ENCODE results near the gene BAG5.

BAG5 gene

DNA sequence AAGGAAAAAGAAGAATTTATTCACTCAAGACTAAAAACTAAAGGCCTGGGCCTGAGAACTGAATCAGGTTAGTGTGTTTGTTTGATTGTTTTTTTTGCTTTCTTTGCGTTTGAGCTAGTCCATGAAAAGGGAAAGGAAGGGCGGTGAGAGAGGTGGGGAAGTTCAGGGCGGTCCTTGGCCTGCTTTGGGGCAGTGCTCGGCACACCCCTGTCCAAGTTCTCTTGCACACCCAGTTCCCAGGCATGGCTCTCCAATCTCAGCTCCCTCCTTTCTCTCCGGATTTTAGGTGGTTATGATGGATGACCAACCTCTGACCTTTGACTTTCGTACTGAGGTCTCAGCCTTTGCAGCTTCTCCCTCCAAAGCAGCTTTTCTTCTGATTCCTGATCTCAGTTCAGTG lies 11.6 kb upstream of the BAG5 start:
- TF ChIP-seq, protein P1, sequence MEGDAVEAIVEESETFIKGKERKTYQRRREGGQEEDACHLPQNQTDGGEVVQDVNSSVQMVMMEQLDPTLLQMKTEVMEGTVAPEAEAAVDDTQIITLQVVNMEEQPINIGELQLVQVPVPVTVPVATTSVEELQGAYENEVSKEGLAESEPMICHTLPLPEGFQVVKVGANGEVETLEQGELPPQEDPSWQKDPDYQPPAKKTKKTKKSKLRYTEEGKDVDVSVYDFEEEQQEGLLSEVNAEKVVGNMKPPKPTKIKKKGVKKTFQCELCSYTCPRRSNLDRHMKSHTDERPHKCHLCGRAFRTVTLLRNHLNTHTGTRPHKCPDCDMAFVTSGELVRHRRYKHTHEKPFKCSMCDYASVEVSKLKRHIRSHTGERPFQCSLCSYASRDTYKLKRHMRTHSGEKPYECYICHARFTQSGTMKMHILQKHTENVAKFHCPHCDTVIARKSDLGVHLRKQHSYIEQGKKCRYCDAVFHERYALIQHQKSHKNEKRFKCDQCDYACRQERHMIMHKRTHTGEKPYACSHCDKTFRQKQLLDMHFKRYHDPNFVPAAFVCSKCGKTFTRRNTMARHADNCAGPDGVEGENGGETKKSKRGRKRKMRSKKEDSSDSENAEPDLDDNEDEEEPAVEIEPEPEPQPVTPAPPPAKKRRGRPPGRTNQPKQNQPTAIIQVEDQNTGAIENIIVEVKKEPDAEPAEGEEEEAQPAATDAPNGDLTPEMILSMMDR (IDR thresholded peaks at IDR 0.05; ENCODE audit: unreplicated experiment in 3 of 3), result no peak
- Mint-ChIP-seq H3K27me3 (ENCODE audit: low read depth) (no peaks in the 10 kb centered on the region), H3K36me3 (ENCODE audit: low read depth) (peaks cover 38% of the 10 kb centered on the region), H3K4me3 (no peak overlapping the region), H3K27ac (peak overlapping the region; percentile 52 to 95 (median 63)), H3K4me1 (peaks cover 30% of the 10 kb centered on the region), H3K9me3 (no peaks in the 10 kb centered on the region)

DNA sequence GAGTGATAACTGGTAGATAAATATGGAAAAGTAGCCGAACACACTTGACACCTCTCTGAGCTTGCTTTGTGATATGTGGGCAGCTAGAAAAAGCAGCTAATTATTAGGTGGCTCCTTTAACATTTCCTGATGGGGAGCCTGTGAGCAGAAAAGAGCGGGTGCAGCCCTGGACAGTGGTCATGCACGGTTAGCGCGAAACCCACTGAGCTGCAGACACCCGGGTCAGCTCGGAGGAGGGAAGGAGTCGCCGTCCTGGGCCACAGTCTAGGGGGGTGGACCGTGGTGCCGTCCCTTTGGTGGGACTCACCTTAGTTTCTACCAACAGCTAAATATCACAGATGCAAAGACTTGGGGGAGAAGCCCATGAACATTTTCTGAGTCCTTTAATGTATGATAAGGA lies 7.0 kb upstream of the BAG5 start:
- TF ChIP-seq, protein P1 (IDR thresholded peaks at IDR 0.05; ENCODE audit: unreplicated experiment in 3 of 3), result no peak
- peaks cover 14% of the 10 kb centered on the region for H3K36me3 Mint-ChIP-seq (ENCODE audit: low read depth)
- H3K9me3 Mint-ChIP-seq, result no peaks in the 10 kb centered on the region
- H3K27ac Mint-ChIP-seq, result peak overlapping the region; percentile 53 to 79 (median 77)
- no peaks in the 10 kb centered on the region for H3K27me3 Mint-ChIP-seq (ENCODE audit: low read depth)
- no peak overlapping the region for H3K4me3 Mint-ChIP-seq
- peaks cover 14% of the 10 kb centered on the region for H3K4me1 Mint-ChIP-seq

DNA sequence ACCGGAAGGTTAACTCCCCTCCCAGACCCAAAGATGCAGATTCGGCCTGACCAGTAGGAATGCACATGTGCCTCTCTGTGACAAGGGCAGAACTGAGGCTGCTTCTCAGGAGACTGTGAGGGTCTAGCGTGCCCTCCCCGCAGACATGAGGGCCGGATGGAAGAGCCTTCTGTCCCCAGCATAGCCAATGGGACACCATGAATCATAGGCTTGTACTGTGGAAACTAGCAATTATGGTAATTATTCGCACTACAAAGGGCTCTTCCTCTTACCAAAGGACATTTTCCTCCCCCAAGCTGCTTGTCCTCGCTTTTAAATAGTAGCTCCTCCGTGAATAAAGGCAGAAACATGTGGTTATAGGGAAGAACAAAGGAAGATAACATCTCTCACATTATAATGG lies 6.5 kb upstream of the BAG5 start:
- TF ChIP-seq, protein P1 (IDR thresholded peaks at IDR 0.05; ENCODE audit: unreplicated experiment in 3 of 3), result no peak
- Mint-ChIP-seq H3K9me3 (no peaks in the 10 kb centered on the region), H3K27ac (peak overlapping the region; percentile 53 to 79 (median 77)), H3K4me1 (peaks cover 16% of the 10 kb centered on the region), H3K36me3 (ENCODE audit: low read depth) (peaks cover 9% of the 10 kb centered on the region), H3K27me3 (ENCODE audit: low read depth) (no peaks in the 10 kb centered on the region), H3K4me3 (peak overlapping the region in 1 of 3 experiments; percentile 12)

DNA sequence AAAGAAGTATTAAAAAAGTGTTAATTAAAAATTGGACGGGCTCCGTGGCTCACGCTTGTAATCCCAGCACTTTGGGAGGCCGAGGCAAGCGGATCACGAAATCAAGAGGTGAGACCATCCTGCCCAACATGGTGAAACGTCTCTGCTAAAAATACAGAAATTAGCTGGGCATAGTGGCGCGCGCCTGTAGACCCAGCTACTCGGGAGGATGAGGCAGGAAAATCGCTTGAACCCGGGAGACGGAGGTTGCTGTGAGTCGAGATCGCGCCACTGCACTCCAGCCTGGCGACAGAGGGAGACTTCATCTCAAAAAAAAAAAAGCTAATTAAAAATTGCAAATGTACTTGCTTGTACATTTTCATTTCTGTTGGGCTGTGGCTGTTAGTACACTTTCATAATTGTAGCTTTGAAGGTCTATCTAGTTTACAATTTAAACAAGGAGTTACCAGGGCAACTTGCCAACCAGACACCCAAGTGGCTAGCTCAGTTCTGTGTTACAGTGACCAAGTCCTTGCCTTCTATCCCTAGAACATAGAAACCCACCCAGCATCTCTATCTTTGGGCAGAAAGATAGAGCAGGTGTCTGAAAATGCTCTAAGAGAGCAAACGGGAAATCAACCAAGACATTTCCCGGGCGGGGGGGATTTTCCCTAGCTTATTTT lies 1.5 kb upstream of the BAG5 start:
- peaks cover 41% of the 10 kb centered on the region for H3K4me1 Mint-ChIP-seq
- H3K36me3 Mint-ChIP-seq (ENCODE audit: low read depth), result peaks cover 28% of the 10 kb centered on the region
- peak overlapping the region; percentile 96 to 99 (median 98) for H3K27ac Mint-ChIP-seq
- TF ChIP-seq, protein P1 (IDR thresholded peaks at IDR 0.05; ENCODE audit: unreplicated experiment in 3 of 3), result no peak
- no peaks in the 10 kb centered on the region for H3K27me3 Mint-ChIP-seq (ENCODE audit: low read depth)
- H3K9me3 Mint-ChIP-seq, result no peaks in the 10 kb centered on the region
- peak overlapping the region; percentile 94 to 99 (median 99) for H3K4me3 Mint-ChIP-seq

DNA sequence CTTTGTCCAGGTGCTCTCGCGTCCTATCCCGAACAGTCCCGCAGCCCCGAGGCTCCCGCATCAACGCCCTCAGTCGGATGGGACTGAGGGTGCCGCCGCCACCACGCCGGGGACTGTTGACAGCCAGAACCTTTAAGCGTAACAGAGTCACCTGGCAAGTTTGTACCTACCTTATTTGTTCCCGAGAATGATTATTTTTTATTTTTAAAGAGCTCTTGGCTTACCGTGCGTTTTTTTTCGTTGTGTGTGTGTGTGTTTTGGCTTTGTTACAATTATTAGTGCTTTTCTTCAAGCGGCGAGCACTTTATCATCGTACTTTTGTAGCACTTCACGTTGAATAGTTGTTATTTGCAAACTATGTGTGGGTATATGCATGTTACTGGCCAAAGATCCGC lies 766 bp upstream of the BAG5 start:
- peak overlapping the region; percentile 96 to 99 (median 98) for H3K27ac Mint-ChIP-seq
- H3K27me3 Mint-ChIP-seq (ENCODE audit: low read depth), result no peaks in the 10 kb centered on the region
- peaks cover 33% of the 10 kb centered on the region for H3K36me3 Mint-ChIP-seq (ENCODE audit: low read depth)
- H3K9me3 Mint-ChIP-seq, result no peaks in the 10 kb centered on the region
- H3K4me3 Mint-ChIP-seq, result peak overlapping the region; percentile 94 to 99 (median 99)
- H3K4me1 Mint-ChIP-seq, result peaks cover 46% of the 10 kb centered on the region
- TF ChIP-seq, protein P1 (IDR thresholded peaks at IDR 0.05; ENCODE audit: unreplicated experiment in 3 of 3), result no peak

DNA sequence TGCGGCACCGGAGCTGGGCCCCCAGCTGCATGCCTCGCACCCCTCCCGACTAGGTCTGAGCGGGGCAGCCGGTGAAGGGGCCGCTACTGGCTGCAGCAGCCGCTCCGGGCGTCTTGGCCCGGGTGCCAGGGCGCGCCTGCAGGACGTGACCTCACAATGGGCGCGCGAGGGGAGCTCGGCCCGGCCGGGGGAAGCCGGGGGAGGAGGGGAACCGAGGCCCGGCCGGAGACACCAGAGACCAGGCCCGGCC lies 353 bp downstream of the BAG5 start:
- Mint-ChIP-seq H3K27me3 (ENCODE audit: low read depth) (no peaks in the 10 kb centered on the region), H3K4me1 (peaks cover 55% of the 10 kb centered on the region), H3K9me3 (no peaks in the 10 kb centered on the region), H3K27ac (peak overlapping the region; percentile 94 to 96 (median 96)), H3K4me3 (peak overlapping the region; percentile 91 to 96 (median 96)), H3K36me3 (ENCODE audit: low read depth) (peaks cover 31% of the 10 kb centered on the region)
- TF ChIP-seq, protein P1 (IDR thresholded peaks at IDR 0.05; ENCODE audit: unreplicated experiment in 3 of 3), result no peak
